Measurements from ENCODE around the gene AIF1L.

DNA sequence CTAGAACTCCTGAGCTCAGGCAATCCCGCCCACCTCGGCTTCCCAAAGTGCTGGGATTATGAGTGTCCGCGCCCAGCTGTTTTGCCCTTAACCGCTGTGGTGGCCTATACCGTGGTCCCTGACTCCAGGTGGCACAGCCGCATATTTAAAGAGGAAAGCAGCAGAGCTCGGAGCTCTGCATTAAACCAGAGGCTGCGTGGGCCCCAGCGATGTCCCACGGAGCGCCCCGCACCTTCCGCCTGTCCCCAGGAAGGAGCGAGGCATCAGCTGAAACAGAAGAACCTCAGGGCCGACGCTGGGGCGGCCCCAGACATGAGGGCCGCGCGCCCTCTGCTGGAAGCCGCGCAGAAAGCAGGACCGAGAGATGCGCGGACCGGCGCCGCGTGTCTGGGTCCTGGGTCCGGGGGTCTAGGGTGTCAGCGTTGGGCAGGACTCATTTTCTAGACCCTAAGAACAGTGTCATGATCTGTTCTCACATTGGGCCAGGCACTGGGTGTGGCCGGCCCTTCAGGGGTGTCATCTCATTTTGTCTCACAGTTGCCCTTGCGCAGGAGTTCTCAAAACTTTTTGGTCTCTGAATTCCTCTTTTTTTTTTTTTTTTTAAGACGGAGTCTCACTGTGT, 49.6 kb upstream of the AIF1L start:
- TF ChIP-seq, protein P1, sequence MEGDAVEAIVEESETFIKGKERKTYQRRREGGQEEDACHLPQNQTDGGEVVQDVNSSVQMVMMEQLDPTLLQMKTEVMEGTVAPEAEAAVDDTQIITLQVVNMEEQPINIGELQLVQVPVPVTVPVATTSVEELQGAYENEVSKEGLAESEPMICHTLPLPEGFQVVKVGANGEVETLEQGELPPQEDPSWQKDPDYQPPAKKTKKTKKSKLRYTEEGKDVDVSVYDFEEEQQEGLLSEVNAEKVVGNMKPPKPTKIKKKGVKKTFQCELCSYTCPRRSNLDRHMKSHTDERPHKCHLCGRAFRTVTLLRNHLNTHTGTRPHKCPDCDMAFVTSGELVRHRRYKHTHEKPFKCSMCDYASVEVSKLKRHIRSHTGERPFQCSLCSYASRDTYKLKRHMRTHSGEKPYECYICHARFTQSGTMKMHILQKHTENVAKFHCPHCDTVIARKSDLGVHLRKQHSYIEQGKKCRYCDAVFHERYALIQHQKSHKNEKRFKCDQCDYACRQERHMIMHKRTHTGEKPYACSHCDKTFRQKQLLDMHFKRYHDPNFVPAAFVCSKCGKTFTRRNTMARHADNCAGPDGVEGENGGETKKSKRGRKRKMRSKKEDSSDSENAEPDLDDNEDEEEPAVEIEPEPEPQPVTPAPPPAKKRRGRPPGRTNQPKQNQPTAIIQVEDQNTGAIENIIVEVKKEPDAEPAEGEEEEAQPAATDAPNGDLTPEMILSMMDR (IDR thresholded peaks at IDR 0.05; ENCODE audit: poor library complexity): peak; percentile 93
- no peak for TF ChIP-seq EZH2 (IDR thresholded peaks at IDR 0.05; ENCODE audit: borderline replicate concordance)
